HL-60 (cell line): Measurements from ENCODE around the gene SCART1.

Experiments
- CTCF ChIP-seq: IDR thresholded peaks from one replicate; pipeline ENCODE4 v1.5.1; 2011; ENCODE audit warnings: low read length, control low read depth, inconsistent platforms; ENCODE audit not compliant: insufficient read depth
- GABPA ChIP-seq: IDR thresholded peaks from 2 replicates; pipeline ENCODE4 v1.6.1; 2012; ENCODE audit warnings: low read depth
- REST ChIP-seq: IDR thresholded peaks from 2 replicates; pipeline ENCODE4 v1.6.1; 2012; ENCODE audit warnings: low read depth; ENCODE audit not compliant: insufficient replicate concordance
- SPI1 ChIP-seq: IDR thresholded peaks from 2 replicates; pipeline ENCODE4 v1.6.1; 2012; ENCODE audit warnings: low read depth, mild to moderate bottlenecking, borderline replicate concordance

- no peak for TF ChIP-seq CTCF
- TF ChIP-seq GABPA: no peak
- TF ChIP-seq SPI1: no peak
- TF ChIP-seq REST: no peak
These were observed 9.1 kb upstream of the SCART1 start for GRCh38 chr10:133444342-133445267.
